SK-N-MC (cell line): Measurements from ENCODE around the gene OPCML.

Experiments
- EZH2 ChIP-seq: fragments of 200-600 bp; sonication (generic); IDR thresholded peaks from one replicate; pipeline ENCODE4 v1.6.1; 2017; ENCODE audit warnings: antibody characterized with exemption
- FOXP2 ChIP-seq: optimal IDR thresholded peaks from 2 replicates; pipeline ENCODE3; 2011; ENCODE audit warnings: mild to moderate bottlenecking, moderate library complexity; ENCODE audit not compliant: insufficient read depth; ENCODE audit errors: extremely low read length, control extremely low read depth
- POLR2AphosphoS5 ChIP-seq: IDR thresholded peaks from 2 replicates; pipeline ENCODE4 v1.6.1; 2012; ENCODE audit warnings: mild to moderate bottlenecking, low read depth, low read length, borderline replicate concordance

- TF ChIP-seq POLR2AphosphoS5 (no peak), EZH2 (no peak), FOXP2 (no peak)
Observed at GRCh38 chr11:133531458-133531857, 843 bp downstream of the OPCML start.
